AG08396 (cell line): ENCODE data around the gene SLC30A3.

ENCODE experiments used
- DNase-seq: peaks from one replicate; pipeline ENCODE4 v3.0.0; 2012; ENCODE audit warnings: low spot score, mixed read lengths

Gene SLC30A3

DNA sequence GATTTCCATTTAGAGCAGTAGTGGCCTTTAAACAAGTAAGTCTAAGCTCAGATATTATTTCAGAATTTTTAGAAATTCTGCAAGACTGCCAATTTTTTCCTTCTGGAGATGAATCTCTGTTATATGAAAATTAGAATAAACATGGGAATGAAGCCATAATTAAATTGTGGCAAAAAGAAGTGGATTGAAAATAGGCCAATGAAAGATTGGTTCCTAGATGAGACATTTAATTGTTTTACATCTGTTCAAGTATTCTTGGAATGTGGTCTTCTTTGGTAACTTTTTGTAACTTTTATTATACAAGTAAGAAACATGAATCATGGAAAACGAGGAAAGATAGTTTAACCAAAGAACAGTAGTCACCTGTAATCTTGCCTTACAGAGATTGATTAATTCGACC, 35.3 kb downstream of the SLC30A3 start:
- DNase-seq: no peak

DNA sequence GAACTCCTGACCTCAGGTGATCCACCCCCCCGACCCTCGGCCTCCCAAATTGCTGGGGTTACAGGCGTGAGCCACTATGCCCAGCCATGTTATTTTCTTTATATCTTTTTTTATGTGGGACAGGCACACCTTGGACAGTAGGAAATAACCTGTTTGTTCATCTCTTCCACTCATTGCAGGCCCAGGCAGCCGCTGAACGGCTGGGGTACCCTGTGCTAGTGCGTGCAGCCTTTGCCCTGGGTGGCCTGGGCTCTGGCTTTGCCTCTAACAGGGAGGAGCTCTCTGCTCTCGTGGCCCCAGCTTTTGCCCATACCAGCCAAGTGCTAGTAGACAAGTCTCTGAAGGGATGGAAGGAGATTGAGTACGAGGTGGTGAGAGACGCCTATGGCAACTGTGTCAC, 37.3 kb downstream of the SLC30A3 start:
- no peak for DNase-seq

DNA sequence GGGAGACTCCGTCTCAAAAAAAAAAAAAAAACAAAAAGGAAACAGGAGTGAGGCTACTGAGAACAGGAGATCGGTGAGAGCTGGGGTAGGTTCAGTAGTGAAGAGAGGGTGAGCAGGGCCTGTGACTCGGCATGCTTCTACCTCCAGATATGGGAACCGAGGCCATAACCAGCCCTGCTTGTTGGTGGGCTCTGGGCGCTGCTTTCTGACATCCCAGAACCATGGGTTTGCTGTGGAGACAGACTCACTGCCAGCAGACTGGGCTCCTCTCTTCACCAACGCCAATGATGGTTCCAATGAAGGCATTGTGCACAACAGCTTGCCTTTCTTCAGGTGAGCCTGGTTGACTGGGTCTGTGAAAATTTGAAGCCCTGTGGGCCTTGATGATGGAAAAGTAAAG, 39.4 kb downstream of the SLC30A3 start:
- DNase-seq: no peak

DNA sequence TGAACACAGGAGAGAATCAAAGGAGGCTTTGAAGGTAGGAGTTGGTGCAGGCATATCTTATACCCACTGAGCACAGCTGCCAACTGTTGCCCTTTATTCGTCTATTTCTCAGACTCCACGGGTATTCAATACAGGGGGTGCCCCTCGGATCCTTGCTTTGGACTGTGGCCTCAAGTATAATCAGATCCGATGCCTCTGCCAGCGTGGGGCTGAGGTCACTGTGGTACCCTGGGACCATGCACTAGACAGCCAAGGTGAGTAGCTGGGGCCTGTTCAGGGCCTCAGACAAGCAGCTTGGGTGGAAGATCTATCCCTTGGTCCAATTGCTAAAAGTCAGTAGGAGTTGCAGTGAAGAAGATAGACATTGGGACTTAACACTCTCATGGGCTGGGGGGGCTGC, 40.4 kb downstream of the SLC30A3 start:
- no peak for DNase-seq

DNA sequence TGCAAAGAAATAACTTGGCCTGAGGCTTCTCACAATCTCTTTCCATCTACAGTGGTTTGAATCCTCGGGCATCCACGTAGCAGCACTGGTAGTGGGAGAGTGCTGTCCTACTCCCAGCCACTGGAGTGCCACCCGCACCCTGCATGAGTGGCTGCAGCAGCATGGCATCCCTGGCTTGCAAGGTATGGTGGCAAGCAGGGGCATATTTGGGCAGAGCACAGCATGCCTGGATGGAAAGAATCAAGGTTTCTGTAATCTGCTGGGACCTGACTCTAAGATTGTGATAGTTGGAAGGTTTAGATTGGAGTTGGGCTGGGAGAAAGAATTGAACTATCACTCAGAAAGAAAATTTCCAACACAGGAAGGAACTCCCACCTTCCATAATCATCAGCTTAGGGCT, 41.7 kb downstream of the SLC30A3 start:
- no peak for DNase-seq

DNA sequence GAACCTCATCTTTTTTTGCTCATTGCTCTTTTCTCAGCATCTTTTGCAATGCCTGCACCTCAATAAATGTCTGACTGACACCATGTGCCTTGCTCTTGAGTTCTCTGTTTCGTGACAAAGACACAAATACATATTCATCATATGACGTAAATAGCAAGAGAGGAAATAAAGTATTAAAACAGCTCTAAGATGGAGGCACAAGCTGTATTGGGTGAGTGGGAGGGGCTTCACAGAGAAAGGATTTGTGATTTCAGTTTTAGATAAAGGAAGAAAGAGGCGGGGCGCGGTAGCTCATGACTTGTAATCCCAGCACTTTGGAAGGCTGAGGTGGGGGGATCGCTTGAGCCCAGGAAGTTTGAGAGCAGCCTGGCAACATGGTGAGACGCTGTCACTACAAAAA, 42.8 kb downstream of the SLC30A3 start:
- DNase-seq: no peak

DNA sequence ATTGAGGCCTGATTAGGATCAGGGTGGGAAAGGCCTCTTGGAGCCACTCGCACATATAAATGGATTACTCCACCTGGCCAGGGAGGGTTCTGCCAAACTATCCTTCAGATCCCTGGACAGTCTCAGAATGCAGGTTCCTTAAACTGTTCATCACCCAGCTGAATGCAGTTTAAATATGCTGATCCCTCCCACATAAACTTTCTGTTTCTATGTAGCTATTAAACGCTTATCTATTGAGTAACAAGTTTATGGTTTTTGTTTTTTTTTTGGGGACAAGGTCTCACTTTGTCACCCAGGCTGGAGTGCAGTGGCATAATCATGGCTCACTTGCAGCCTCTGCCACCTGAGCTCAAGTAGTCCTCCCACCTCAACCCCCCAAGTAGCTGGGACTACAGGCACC, 43.8 kb downstream of the SLC30A3 start:
- no peak for DNase-seq

DNA sequence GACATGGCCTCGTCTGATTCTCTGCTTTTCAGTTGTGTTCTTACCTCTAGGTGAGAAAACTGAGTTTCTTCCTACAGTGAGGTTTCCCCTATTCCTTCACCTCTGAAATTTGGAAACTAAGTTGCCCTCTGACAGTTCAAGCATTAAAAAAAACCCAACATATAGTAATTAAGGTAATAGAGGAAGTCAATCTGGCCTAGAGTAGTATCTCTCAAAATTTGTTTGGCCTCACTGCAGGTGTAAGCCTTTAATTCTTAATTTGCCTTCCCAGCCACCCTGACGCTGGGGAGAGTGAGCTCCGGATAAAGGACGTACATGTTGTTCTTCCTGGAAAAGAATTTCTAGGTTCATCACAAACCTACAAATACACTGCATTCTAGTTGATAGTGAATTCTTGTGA, 44.2 kb downstream of the SLC30A3 start:
- DNase-seq: no peak

DNA sequence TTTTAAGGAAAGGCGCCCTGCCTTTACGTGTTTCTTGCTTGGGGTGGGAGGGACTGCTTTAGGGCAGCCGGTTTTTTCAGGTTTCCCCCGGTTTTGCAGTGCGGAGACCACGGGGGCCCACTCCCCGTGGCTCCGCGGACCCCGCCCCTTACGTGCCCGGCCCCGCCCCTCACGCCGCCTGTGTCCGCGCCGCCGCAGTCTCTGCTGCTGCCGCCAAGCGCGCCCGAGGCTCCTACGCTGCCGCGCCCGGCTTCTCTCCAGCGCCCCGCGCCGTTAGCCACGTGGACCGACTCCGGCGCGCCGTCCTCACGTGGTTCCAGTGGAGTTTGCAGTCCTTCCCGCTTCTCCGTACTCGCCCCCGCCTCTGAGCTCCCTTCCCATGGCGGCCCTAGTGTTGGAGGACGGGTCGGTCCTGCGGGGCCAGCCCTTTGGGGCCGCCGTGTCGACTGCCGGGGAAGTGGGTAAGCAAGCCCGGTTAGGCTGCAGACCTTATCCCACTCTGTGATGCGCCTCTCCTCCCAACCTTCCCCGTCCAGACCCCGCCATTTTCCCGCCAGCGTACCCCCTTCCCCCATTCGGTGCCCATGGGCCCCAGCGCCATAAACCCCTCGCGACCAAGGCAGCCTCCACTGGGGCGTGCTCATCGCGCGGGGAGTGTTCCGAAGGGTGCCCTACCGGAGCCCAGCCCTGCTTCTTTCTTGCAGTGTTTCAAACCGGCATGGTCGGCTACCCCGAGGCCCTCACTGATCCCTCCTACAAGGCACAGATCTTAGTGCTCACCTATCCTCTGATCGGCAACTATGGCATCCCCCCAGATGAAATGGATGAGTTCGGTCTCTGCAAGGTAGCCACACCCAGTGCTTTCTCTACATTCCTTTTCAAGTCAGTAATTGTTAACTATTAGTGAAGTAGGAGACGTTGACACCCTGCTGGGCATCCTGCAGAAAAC, 45.4 kb downstream of the SLC30A3 start, which contains the start of gene CAD:
Gene CAD, plus strand, starts transcription at position 197 of the 949 bp plus-strand sequence. Its CDS starts 183 bp downstream, at position 380.
- DNase-seq: peak; percentile 95

DNA sequence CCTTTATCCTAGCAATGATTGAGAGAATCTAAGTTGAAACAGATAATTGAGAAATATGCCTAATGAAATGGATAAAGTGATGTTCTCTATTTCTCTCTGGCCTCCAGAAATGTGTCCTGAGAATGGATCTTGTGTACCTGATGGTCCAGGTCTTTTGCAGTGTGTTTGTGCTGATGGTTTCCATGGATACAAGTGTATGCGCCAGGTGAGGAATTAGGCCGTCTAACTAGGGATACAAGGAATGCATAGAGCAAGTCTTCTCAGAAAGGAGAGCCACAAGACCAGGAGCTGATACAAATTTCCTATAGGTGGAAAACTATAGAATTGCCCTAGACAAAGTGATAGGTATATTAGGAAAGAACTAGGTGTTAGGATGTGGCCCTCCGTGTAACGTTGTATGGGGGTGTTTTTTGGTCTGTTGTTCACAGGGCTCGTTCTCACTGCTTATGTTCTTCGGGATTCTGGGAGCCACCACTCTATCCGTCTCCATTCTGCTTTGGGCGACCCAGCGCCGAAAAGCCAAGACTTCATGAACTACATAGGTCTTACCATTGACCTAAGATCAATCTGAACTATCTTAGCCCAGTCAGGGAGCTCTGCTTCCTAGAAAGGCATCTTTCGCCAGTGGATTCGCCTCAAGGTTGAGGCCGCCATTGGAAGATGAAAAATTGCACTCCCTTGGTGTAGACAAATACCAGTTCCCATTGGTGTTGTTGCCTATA, 46.3 kb downstream of the SLC30A3 start:
- no peak for DNase-seq

DNA sequence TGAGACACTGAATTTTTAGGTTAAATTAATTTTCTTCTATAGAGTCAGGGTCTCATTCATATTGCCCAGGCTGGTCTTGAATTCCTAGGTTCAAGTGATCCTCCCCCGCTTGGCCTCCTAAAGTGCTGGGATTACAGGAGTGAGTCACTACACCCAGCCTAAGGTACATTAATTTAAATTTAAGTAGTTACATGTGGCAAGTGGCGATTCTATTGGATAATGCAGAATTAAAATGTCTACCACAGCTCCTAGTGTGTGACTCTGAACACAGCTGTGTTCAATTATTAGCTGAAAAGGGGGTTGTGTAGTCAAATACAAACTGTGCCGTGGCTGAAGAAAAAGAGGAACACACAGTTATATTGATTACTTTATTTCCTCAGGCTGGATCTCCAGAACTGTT, 47.9 kb downstream of the SLC30A3 start:
- DNase-seq: no peak

DNA sequence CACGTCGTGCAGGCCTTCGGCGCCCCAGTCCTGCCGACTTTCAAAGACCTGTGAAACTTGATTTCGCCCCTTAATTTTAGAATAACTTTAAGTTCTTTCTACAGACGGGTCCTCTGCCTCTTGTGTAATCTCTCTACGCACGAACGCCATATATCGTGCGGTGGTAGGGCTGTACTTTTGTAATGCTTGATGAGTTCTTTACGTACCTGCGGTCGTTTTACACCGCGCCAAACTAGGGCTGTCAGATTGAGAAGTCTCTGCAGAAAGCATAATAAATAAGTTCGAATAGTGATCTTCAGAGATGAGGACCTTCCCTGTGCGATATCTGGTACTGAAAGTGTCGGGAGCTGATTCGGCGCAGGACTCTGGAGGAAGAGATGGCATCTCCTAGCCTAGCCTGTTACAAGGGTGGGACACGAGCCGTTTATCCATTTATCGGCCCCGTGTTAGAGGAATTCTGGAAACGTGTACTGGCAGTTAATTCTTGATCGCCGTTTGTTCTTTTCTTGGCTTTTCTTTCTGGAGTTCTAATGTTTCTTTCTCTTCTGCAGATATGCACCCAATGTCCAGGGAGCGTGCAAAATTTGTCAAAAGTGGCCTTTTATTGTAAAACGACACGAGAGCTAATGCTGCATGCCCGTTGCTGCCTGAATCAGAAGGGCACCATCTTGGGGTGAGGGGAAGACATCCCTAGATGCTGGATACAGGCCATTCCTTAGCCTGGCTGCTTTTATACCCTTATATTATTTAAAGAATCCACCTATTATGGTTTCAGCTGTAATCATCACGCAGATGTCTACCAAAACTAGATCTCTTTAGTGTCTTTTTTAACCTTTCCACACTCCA, 50.0 kb downstream of the SLC30A3 start:
- DNase-seq: peak; percentile 70

DNA sequence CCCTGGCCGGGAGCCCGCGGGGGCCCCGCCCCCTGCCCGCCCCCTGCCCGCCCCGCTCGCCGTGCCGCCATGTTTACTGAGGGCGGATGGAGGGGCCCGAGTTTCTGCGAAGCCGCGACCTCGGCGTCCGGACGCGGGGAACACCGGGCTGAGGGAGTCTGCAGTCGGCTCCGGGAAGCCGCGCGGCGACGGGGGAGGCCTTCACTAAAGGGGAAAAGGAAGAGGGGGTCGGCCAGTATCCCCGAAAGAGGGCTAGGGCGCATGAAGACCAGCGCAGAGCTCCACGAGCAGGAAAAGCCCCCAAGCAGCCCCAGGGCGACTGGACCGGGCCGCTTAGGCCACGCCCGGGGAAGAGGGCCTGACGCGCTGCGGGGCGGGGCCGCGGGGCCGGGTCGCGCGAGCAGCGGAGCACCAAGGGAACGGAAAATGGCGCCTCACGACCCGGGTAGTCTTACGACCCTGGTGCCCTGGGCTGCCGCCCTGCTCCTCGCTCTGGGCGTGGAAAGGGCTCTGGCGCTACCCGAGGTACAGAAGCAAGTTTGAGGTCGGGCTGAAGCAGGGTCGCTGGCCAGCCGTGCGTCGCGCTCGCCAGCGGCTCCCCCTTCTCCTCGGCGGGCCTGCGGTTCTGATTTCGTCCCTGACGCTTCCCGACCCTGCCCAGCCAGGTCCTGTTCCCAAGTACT, 50.8 kb downstream of the SLC30A3 start, which contains the start of the genes ATRAID and SLC5A6:
Gene ATRAID, plus strand, starts transcription at position 99 of the 683 bp plus-strand sequence. Its CDS starts 328 bp downstream, at position 427.
Gene SLC5A6, minus strand, starts transcription at position 326 of the 683 bp plus-strand sequence. CDS start 4,618 bp downstream, outside the sequence.
- DNase-seq: peak; percentile 97

DNA sequence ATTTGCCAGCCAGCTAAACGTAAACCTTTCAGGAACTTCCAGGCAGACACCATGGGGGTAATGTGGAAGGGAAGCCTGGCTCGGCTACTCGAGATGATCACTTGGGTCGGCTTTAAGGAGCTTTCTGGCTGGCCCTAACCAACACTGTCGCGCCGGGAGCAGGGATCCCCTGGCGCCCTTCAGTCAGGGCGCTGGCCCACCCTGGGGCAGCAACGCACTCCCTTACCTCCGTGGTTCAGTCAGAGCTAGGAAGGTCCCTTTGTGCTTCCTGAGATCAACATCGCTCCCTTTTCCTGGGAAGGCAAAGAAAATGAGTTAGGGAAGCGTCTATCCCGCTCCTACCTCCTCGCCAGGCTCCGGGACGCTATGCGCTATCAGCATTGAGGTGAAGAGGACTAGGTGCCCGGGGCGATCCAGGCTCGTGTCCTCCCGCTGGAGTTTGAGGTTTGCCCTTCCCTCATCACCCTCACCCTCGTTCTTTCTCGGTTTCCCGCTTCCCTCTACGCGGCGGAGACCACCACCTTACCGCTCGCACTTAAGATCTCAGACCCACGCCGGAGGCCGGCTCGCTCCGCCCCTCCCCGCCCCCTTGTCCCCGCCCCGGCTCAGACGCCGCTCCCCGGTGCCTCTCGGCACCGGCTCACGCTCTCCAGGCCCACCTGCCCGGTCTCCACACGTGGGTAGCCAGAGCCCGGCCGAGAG, 51.5 kb downstream of the SLC30A3 start:
- no peak for DNase-seq

DNA sequence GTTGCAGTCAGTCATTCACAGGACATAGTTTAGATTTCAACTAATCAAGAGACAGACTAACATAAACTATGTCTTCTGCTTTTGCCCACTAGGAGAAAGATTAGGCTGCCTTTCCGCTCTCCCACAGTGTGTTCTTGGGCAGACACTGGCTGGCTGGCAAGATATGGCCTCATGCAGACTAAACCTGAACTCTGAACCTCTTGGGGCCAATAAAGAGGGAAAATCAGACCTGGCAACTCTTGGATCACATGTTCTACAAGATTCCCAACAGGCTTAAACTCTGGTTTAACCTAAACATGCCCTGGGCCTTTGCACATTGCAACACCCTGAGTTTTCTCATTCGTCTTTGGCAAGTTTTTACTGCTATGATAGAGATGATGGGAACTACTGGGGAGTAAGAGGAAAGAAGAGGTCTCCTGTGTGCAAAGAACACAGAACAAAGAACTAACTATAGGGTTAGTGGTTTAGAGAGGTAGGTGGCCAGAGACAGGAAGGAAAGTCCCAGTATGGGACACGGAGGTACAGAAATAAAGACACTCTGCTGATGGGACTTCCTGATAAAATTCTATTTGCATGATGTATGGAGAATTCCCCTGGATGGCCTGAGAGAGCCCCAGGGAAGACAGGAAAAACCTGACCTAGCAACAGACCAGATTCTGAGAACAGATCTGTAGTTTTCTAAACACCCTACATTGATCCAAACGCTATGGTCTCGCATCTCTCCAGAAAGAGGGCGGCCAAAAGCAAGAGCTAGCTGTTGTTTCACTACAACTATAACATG, 53.0 kb downstream of the SLC30A3 start:
- no peak for DNase-seq

DNA sequence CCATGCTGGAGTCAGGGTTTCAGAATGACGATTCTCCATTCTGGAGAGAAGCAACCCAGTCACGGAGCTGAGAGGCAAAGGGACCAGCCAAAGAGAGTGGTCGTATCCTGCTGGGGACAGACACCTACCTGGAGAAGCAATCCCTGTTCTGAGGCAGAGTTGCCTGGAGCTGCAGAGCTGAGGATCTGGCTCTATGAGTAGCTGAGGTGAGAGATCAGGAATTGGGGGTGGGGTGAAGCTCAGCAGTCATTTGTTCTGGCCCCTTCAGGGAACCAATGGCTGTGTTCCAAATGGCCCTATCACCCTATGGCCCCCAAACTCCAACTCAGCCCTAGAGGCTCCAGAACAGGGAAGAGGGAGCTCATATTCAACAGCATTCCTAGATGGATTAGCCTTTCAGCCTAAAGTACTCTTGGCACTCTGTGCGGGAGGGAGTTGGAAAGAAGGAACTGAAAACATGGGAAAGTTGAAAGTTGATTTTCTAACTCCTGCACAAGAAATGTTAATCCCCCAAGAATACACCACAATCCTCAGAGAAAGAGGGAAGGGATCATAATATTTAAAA, 54.3 kb downstream of the SLC30A3 start:
- no peak for DNase-seq

DNA sequence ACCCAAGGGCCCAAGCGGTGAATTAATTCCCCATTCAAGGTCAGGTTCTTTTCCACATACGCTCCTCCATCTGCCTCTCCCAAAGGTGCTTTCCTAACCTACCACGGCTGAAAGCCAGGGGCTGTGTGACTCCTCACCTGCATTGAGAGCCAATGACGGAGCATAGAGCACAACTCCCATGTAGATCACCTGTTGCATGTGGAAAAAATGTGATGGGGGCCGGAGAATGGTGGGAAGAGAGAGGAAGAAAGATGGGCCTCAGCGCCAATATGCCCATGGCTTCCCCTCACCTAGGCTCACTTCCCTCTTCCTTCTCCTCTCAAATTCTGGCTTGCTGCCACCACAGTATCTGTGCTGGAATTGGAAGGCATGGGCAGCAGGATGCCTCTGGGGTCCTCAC, 56.5 kb downstream of the SLC30A3 start:
- no peak for DNase-seq

DNA sequence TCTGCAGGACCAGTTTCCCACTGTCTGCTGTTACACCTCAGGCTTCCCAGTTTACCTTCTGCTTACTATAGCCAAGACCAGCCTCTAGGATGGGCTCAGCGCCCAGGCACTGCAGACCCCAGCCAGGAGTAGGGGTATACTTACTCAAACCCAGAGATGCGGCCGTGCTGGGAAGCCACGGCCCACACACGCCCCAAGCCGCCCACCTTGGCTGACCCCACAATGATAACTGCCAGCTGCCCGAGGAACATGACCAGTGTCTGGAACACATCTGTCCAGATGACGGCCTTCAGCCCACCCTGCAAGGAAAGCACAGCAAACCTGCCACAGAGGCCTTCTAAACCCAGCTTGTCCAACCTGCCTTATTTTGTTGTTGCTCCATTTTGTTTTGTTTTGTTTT, 57.6 kb downstream of the SLC30A3 start:
- no peak for DNase-seq

DNA sequence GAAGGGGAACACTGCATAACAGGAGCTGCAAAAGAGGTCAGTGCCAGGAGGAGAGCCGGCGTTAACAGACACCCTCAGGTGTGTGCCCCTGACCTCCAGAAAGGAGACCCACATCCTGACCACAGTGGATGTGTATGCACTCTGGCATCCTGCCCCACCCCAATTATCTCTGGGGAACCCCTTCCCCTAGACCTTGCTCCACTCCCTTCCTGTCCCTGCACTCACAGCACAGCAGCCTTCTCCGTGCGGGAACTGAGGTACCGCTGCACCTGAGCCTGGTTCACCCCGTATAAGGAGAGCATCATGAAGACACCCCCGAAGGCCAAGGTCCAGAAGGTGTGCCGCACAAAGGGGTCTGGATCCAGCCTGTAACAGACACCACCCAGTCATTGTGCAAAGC, 58.3 kb downstream of the SLC30A3 start:
- no peak for DNase-seq

DNA sequence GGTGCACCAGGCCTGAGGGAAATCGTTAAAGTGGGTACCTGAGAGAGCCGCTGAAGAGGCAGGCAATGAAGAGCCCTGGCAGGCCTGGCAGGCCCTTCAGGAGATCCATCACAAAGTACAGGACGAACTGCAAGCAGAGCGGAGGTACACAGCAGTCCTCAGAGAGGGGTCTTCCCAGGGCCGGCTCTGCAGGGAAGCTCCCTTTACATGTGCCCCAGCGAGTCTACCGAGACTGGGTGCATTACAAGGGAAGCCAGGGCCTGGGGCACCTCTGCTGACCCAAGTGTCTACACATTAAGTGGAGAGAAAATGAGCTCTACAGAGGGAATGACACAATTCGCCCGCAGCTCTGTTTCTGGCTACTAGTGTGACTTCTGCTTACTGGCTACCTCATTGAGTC, 59.1 kb downstream of the SLC30A3 start:
- DNase-seq: no peak
